GM04503 (cell line): Measurements from ENCODE around the gene CCDC191.

ENCODE experiments used
- DNase-seq: peaks from one replicate; pipeline ENCODE4 v3.0.0-alpha.2; 2012; ENCODE audit warnings: low read depth

Gene CCDC191

DNA sequence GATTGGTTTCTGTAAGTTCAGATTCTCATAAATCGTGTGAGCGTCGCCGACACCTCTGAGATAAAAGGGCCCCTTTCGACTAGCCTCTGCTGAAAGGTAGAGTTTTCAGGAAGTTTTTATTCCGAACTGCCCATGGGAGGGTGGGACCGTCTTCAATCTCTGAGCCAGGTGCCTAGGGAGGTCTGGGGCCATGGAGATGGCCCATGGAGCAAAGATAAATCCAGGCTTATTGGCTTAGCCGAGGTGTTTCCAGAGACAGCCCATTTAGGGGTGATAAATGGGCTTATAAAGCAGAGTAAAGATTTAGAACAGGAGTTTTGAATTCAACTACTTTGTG is 653 bp upstream of the CCDC191 start:
- DNase-seq: no peak

DNA sequence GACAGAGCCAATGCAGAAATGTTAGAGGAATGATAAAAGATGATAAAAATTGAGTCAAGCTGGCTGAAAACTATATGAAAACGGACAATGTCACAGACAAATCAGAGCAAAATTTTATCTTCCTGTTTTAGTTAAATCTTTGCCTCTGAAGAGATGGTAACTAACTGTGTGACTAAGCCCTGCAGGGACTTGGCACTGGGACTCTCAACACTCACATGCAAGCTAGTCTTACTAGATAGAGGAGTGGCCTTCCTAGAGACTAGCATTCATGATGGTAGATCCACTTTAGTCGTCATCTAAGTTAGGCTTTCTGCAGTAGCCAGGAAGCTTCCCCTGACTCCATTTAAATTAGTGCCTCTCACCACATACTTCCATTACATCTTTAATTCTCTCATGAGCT is 4.1 kb downstream of the CCDC191 start:
- no peak for DNase-seq

- DNase-seq: no peak
Measured at GRCh38 chr3:114043205-114043604, 13.1 kb downstream of the CCDC191 start.

GRCh38 chr3:114035896-114036295 is 20.4 kb downstream of the CCDC191 start:
- DNase-seq: no peak

GRCh38 chr3:114034787-114035545 is 21.4 kb downstream of the CCDC191 start:
- DNase-seq: peak; percentile 26

- no peak for DNase-seq
Measured at GRCh38 chr3:114034211-114034610, 22.1 kb downstream of the CCDC191 start.

- no peak for DNase-seq
Measured at GRCh38 chr3:114033721-114034120, 22.6 kb downstream of the CCDC191 start.

DNA sequence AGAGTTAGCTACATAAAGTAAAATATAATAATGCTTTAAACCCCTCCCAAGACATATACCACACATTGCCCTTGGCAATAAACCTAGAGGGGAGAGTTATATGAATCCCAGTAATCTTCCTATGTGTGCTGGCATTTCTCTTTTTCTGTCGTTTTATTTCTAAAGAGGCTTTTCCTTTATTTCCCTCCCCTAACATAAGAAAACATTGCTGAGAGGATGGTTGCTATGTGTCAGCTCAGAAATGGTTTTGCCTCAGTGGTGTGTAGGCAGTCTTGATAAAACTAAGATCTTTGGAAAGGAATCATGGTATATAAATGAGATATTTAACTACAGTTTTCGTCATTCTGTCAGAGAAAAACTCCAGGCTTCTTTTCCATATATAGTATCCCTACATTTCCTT is 30.0 kb downstream of the CCDC191 start:
- DNase-seq: no peak

GRCh38 chr3:114025451-114025850 is 30.9 kb downstream of the CCDC191 start:
- no peak for DNase-seq

GRCh38 chr3:114022145-114022802 is 34.1 kb downstream of the CCDC191 start:
- peak; percentile 20 for DNase-seq

GRCh38 chr3:114020907-114021306 is 35.4 kb downstream of the CCDC191 start:
- DNase-seq: no peak

- no peak for DNase-seq
Measured at GRCh38 chr3:114019486-114019885, 36.8 kb downstream of the CCDC191 start.

DNA sequence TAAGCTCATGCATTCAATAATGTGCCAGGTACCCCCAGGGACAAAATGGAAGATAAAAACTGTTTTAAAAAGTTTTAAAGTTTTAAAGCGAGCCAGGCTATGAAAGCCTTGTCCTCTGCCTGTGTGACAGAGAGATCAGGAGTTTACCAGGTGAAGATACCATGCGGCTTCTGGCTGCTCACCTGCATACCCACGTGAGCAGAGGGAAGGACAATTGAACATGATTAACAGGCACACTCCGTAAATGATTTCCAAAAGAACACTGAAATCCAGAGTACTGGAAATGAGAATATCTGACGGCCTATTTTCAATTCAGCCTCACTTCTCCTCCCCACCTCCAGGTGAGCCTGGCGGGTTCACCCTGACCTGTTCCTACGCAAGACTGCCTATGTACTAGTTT is 42.1 kb downstream of the CCDC191 start:
- no peak for DNase-seq

GRCh38 chr3:114011059-114011797 is 45.1 kb downstream of the CCDC191 start:
- DNase-seq: no peak

DNA sequence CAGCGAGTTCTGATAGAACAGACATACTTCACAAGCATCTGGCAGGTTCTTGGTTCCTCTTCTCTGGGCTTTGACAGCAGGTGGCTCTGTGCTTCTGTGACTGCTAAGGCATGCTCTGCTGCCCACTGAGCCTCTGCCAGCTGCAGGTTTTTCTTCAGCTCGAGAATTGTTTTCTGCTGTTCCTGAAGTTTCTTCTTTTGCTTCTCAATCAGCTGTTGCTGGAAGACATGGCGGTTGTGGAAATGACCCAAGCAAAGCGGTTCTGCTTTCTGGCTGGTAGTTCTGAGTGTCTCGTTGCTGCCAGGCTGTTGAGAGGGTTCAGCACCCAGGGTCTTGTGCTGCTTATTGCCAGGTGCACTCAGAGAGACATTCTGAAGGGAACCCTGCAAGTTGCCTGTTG is 50.8 kb downstream of the CCDC191 start:
- DNase-seq: no peak

GRCh38 chr3:113985541-113985940 is 70.8 kb downstream of the CCDC191 start:
- DNase-seq: no peak

GRCh38 chr3:113983544-113983943 is 72.8 kb downstream of the CCDC191 start:
- no peak for DNase-seq

GRCh38 chr3:113981803-113982202 is 74.5 kb downstream of the CCDC191 start:
- no peak for DNase-seq

DNA sequence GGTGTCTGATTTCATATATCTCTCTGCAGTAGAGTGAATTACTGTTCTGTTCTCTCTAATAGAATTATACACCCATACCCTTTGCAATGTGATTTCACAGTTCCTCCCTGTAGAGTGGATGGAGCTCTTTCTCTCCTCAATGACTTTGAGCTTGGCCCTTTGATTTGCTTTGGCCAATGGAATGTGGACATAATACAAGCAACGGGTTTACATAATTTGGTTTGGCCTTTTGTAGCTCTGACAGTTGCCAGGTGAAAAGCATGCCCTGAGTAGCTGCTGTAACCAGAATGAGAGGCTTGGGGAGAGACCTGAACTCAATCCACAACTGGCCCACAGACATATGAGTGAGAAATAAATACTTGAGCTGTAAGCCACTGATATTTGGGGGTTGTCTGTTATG is 76.4 kb downstream of the CCDC191 start:
- no peak for DNase-seq

DNA sequence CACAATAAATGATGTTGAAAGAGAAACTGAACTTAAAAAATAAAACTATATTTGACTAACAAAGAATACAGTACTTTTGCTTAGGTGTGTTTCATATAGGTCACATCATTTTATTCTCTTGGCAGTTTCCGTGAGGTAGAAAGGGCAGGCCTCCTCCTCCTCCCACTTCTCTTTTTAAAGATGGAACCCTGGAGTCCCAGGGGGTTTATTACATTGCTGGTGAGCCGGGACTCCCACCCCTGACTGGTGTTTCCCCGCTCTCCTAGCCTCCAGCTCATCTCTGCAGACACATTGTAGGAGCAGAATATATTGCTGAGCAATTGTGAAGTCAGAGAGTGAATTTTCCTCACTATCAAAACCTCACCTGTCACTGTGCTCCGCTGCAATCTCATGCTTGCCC is 78.5 kb downstream of the CCDC191 start:
- DNase-seq: no peak

DNA sequence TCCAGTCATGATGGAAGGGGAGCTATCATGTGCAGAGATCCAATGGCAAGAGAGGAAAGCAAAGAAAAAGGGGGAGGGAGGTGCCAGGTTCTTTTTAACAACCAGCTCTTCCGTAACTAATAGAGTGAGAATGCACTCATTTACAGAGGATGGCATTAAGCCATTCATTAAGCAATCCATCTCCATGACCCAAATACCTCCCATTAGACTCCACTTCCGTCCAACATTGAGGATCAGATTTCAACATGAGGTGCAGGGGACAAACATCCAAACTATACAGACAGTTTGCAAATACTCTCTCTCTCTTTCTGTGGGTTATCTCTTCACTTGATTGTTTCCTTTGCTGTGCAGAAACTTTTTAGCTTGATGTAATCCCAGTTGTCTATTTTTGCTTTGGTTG is 87.3 kb downstream of the CCDC191 start:
- DNase-seq: peak; percentile 58

DNA sequence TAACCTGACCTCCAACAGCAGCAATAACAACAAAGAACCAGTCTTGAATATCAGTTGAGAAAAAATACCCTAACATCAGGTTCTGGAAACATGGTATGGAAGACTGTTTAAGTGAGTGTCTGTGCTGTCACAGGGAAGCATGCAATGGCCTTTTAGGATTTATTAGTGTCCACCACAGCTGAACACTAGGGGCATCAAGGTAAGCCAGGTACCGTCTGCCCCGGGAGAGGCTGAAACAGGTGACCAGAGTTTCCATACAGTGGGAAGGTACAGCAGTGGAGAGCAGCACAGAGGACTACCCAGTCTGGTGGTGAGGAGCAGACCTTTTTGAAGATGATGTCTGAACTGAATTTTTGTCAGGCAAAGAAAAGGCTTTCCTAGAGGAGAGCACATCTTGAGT is 90.2 kb downstream of the CCDC191 start:
- DNase-seq: no peak

- no peak for DNase-seq
Measured at GRCh38 chr3:113963879-113964278, 92.4 kb downstream of the CCDC191 start.
